GM21723 (cell line): ENCODE measurements around the gene DEDD.
"Not testable (repeated sequence)": the region's sequence is repeated elsewhere in the genome, so short reads cannot be mapped to it uniquely, and the experiment has no call there.

Source experiments
- ATAC-seq: cut with Tn5 transposase; IDR thresholded peaks from one replicate; pipeline ENCODE4 v1.9.1; 2021; ENCODE audit warnings: mild to moderate bottlenecking, moderate library complexity; ENCODE audit not compliant: unreplicated experiment

DEDD gene

DNA sequence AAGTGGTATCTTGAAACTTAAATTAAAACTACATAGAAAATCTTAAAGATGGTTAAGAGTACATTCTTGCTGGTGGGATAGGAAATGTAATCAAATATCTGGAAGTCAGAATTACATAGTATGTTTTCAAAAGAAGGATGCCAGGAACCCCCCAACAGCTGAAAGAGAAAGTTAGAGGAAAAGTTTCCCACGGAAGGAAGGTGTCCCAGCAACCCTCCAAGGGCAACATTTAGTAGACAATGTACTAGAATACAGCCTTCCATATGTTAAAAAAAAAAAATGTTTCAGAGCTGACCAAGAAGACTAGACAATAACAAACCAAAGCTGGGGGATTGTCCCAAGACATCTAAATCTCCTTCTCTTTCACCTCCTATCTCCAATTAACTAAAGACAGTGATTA lies 2.2 kb downstream of the DEDD start:
- ATAC-seq: no peak

DNA sequence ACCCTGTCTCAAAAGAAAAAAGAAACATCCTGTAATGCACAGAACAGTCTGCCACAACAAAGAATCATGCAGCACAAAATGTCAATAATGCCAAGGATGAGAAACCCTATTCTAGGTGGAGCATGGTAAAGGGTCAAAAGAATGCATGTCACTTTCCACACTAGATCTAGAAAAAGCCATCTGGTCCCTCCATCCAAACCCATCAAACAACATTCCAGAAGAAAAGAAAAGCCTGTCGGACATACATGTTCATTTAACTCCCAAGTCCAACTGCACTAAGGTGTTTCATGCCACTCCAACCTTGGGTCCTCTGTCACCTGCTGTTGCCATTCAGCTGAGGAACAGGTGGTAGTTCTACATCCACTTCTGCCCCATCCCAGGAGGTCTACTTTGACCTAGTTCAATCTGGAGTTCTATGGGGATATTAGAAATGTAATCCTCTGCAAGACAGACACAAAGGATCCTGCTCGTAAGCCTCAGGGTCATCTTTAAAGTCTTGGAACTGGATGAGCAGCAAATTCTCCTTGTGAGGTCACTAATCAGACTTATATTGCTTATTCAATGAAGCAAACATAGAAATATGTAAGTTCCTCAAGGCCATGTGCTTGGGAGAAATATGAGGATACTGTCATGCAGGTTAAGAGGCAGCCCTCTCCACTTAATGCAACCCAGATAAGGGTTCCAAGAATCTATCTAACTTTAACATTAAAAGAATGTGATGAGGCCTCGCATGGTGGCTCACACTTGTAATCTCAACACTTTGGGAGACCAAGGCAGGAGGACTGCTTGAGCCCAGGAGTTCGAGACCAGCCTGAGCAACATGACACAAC lies 3.7 kb downstream of the DEDD start:
- no peak for ATAC-seq

DNA sequence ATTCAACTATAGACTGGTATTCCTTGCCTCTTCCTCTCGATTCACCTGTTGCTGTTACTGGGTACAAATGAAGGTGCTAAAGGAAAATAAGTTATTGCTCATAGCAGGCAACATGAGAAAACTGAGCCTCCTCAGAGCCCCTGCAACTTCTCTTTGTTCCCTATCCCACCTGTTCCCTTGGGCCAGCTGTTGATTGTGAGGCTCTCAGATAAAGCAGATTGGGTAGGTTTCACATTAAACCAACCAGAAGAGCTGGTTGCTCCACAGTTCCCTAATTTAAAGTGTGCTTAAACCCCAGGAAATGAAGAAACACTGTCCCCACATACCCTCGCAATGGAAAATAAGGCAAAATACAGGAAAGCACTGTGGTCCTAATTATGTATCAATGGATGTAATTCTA lies 4.8 kb downstream of the DEDD start:
- ATAC-seq: no peak

DNA sequence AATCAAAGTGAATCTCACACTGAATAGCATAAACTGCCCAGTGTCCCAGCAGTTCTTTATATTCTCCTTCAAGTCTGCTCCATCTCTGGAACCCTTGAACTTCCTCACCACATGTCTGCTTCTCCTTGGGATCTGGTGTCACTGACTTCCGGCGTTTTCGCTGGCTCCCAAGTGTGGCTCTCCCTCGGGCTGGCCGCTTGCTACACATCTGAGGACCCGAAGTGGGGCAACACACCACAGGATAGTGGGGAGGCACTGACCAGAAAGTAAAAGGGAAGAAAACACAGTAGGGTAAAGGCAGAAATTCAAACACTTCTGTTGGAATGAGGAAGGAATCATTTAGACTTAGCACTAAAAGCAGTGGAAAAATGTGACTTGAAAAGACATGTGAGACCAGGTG lies 9.5 kb downstream of the DEDD start:
- no peak for ATAC-seq

DNA sequence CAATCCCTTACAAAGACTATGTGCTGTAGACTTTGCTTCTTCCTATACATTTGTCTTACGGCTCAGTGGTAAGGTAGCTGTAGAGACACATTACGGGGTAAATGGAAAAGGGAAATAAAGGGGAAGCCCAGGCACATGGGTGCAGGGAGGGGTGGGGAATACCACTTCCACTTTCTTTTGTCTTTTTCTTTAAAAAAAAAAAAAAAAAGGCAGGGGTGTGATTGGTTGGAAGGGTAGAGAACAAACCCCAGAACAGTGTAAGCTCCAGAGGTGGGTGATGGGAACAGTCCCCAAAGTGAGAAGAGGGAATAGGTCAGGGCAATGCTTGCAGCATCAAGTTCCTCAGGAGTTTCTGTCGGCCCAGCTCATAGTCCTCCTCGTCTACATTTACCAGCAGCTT lies 10.6 kb downstream of the DEDD start:
- no peak for ATAC-seq

DNA sequence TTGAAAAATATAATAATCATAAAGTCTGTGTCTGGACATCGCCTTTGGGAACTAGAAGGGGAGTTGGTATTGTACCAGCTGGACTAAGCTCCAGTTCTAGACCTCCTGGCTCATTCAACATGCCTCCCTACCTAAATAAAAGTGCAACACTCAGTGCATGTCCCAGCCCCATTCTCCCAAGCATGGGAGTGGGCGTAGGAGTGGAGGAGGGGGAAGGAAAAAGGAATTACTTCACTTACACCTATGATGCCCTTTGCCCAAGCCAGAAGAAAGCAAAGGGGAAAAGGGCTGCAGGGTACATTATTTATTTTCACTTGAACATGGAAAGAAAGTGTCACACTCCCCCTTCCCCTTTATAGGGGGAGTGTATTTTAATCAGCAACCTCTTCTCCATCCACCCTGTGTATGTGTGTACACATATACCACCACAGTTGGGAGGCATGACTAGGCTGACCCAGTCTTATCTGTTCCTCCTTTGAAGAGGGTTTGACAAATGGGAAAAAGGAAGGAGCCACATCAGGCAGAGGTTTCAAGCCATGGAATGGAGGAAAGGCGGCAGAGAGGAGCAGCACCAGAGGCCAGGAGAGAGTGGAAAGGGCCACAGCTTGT lies 11.3 kb downstream of the DEDD start:
- no peak for ATAC-seq

DNA sequence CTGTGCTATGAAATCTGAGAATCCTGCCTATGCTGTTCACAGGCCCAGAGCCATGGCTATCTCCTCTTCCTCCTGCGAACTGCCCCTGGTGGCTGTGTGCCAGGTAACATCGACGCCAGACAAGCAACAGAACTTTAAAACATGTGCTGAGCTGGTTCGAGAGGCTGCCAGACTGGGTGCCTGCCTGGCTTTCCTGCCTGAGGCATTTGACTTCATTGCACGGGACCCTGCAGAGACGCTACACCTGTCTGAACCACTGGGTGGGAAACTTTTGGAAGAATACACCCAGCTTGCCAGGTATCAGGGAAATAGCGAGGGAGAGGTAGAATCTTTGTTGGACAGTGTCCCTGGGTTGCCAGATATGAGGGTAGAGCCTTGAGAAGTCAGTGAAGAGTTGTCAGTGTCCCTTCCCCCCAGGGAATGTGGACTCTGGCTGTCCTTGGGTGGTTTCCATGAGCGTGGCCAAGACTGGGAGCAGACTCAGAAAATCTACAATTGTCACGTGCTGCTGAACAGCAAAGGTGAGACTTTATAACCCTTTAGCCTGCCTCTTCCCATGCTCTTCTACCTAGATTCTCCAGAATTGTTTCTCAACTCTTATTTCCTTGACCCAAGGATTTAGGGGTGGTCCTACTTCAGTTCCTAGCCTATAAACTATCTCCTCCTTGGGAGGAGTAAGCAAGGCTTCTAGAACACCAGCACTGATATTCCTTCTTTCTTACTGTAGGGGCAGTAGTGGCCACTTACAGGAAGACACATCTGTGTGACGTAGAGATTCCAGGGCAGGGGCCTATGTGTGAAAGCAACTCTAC lies 13.2 kb downstream of the DEDD start:
- ATAC-seq: peak; percentile 51

DNA sequence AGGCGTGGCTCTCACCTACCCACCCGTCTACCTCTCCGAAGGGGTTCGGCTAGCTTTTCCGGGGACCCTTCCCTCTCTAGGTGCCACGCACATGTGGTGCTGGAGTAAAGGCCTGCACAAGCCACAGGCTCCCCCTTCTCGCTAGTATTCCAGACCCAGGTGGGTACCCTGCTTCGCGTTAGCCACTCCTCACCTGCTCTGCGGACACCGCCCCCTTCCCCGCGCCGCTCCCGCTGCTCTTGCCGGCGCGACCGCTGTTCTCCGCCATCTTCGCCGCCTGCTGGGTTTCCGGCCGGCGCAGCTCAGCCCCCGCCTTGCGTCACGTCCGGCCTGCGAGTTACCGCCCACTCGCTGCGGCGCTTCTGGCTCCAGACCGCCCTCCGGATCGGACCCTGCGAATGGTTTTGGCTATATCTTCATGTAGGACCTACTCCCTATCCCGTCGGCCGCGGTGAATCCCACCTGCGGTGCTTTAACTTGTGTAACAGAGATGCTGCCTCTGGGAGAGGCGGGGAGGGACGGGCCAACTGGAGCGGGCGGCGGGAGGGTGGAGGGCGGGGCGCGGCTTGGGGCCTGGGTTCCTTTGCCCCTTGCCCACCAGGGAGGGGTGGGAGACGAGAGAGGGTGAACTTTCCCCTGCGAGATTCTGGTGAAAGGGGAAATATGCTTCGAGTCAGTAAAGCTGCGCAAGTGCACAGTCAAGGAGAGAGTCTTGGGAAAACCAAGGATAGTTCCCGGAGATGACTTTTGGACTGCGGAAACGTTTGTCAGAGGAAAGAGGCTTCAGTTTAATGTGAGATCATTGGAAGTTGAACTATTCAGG lies 14.5 kb downstream of the DEDD start, which contains the start of the genes NIT1 and PFDN2:
NIT1 (plus strand) TSS at position 347 of the 823 bp plus-strand sequence; CDS start at position 419, 72 bp downstream.
PFDN2 (minus strand) TSS at position 279 of the 823 bp plus-strand sequence; CDS start at position 268, 11 bp downstream.
- ATAC-seq: peak; percentile 82

DNA sequence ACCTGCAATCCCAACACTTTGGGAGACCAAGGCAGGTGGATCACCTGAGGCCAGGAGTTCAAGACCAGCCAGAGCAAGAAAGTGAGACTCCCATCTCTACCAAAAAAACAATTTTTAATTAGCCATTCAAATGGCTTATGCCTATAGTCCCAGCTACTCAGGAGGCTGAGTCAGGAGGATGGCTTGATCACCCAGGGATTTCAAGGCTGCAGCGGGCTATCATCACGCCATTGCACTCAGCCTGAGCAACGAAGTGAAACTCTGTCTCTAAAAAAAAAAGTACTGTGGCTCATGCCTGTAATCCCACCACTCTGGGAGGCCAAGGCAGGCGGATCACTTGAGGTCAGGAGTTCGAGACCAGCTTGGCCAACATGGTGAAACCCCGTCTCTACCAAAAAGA lies 16.5 kb downstream of the DEDD start:
- not testable (repeated sequence) for ATAC-seq

DNA sequence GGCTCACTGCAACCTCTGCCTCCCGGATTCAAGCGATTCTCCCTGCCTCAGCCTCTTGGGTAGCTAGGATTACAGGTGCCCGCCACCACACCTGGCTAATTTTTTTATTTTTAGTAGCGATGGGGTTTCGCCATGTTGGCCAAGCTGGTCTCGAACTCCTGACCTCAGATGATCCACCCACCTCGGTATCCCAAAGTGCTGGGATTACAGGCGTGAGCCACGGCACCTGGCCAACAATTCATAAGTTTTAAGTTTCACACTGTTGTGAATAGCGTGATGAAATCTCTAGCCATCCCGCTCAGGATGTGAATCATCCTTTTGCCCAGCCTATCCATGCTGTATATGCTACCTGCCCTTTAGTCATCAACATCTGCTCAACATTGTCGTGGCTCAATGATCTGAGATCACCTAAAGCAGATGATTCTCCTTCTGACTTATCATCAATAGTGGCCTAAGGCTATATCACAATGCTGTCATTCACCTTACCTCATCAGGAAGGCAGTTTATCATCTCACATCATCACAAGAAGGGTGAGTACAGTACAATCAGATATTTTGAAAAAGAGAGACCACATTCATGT lies 17.2 kb downstream of the DEDD start:
- ATAC-seq: no peak

DNA sequence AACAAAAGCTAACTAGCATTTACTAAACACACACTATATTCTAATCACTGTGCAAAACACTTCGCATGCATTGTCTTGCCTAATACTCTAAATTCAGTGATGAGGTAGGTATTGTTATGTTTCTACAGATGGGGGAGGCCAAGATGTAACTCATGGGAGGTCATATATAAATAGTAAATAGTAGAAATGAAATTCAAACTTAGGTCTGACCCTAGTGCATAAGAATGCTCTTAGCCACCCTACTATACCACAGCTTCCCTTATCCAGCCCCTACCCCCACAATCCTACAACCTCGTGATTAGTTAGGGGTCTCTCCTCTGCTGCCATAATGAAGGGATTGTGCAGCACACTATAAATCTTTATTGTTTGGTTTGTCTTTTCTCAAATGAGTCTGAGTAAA lies 17.9 kb downstream of the DEDD start:
- ATAC-seq: no peak

DNA sequence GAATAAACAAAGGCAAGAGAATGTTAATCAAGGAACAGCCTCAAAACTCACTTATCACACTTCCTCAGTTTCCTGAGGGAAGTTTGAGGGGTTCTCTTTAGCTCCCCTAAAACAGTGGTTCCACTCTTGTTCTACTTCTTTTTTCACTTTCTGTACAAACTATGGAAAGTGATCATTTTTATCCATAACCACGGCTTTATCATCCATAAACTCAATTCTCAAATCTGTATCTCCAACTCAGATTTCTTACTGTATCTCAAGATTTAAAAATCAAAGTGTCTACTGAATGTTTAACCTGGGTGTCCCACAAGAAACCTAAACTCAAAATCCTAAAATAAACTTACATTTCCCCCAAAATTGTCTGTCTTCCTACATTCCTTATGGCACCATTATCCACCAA lies 18.6 kb downstream of the DEDD start:
- ATAC-seq: no peak

DNA sequence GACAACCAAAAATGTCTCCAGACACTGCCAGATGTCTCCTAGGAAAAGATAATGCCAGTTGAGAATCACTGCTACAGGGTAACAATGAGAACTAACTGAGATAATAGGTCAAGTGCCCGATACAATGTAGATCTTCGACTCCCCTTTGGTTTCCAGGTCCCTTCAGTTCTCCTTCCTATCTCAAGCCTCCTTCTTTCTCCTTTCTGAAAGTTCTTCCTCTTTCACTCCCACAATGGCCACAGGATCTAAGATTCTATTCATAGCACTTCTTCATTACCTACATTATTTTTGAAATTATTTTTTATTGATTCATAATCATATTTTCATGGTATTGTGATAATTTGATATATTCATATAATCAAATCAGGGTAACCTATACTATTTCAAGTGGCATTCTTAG lies 20.9 kb downstream of the DEDD start:
- no peak for ATAC-seq

DNA sequence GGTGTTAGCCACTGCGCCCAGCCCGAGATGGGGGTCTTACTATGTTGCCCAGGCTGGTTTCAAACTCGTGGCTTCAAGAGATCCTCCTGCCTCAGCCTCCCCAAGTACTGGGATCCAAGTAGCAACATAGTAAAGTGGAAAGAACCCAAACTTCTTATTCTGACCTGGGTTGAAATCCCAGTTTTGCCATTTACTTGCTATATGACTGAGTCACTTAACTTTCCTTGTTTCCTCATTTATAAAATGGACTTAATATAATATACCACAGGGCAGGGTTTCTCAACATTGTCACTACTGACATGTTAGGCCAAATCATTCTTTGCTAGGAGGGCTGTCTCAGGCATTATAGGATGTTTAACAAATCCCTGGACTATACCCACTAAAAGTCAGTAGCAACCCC lies 21.4 kb downstream of the DEDD start:
- no peak for ATAC-seq

DNA sequence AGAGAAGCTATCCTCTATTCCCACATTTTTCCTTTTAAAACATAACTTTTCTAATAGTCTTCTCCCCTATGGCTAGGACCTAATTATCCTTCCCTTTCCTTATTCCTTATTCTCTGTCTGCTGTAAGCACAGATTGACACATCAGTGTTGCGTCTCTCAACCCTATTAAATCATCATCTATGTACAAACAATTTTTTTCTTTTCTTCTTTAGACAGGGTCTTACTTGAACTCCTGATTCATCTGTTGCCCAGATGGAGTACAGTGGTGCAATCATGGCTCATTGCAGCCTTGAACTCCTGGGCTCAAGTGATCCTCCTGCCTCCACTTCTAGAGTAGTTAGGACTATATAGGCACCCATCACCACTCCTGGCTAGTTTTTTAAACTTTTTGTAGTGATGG lies 26.0 kb downstream of the DEDD start:
- no peak for ATAC-seq

DNA sequence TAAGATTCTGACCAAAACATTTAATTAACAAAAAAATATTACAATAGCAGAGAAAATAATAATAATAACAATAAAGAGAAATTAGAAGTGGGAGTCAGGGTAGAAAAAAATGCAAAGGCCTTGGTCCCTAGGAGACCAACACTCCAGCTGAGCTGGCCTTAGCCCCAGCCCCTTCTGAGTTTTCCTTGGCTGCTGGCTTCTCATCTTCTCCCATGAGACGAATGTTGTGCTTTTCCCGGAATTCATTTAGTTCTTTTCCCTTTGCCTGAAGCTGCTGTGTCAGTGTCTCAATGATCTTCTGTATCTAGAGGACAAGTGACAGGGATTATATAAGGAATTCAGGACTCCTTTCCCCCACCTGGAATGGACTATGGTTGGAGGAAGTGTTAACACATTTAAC lies 31.9 kb downstream of the DEDD start:
- no peak for ATAC-seq

DNA sequence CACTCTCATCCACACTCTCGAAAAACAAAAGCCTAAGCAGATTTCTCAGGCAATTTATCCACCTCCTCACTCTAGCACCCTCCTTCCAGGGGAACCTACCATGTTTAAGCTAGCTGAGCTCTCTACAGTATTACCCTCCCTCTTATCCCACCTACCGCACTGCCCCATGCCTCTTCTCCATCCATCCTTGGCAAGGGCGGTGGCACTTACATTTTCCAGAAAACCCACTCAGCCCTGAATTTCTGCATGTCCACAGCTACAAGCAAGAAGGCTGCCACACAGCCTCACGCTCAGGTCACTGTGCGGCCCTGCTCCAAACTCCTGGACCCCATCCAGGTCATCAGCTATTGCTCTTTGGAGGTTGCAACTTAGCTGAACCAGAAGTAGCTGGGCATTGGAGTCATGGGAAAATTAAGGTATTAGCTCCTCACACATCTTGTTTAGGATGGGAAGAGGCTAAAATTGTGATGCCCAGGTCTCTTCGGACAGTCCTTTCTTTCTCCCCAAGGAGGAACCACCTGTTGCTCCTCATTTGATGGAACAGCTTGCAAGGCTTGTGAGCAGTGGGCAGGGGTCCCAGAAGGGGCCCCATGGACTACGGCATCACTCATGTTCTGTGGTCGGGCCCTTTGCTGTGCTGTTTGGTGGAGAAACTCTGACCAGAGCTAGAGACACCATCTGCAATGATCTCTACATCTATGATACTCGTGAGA lies 33.2 kb downstream of the DEDD start:
- ATAC-seq: no peak

DNA sequence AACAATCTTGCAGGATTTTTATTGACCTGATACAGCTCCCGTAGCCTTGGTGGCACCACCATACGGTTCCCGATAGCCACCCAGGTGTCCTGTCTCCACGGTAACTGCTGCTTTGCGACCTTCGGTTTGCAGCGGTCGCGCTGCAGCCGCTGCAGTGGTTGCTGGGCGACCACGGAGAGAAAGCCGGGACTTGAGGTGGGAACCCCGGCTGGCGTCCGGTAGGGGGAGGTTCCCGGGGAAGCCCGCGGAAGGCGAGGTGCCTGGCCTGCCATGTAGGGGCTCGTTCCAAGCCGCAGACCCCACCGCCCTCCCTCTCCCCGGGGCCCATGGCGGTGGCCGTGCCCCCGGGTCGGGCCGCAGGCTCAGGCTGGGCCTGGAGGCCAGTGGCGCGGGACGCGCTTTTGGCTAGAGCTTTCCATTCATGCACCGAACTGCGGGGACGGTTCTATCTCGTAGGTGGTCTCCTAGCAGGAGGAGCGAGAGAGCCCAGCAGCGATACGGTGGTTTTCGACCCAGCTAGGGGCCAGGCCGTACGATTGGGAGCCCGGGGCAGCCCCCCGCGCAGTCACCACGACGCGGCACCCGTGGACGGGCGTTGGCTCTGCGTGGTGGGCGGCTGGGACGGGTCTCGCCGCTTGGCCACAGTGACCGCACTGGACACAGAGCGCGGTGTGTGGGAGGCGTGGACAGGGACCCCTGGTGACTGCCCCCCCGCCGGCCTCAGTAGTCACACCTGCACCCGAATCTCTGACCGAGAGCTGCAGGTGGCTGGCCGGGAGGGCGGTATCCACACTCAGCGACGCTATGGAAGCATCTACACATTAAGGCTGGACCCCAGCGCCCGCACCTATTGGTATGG lies 34.0 kb downstream of the DEDD start, which contains the start of gene KLHDC9:
KLHDC9 (plus strand) TSS at position 152 of the 859 bp plus-strand sequence; CDS start at position 327, 175 bp downstream.
- ATAC-seq: peak; percentile 75

DNA sequence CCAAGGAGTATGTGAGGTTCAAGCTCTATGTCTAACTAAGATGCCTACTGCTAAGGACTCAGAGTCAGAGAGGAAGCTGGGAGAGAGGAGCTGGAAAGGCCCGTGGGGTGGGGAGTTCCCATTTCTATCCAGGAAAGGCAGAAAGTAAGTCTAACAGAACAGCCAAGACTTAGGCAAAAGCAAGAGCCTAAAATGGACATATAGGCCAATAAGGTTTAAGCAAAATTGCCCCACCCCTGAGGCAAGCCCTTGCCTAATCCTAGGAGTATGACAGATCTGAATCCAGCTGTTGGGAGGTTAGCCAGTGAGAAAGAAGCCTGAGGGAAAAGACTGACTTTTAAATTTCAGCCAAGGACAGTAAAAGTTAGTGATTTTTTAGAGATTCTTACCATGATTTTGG lies 35.9 kb downstream of the DEDD start:
- no peak for ATAC-seq
